ENCODE measurements around the gene TMEM181.

TMEM181 gene

DNA sequence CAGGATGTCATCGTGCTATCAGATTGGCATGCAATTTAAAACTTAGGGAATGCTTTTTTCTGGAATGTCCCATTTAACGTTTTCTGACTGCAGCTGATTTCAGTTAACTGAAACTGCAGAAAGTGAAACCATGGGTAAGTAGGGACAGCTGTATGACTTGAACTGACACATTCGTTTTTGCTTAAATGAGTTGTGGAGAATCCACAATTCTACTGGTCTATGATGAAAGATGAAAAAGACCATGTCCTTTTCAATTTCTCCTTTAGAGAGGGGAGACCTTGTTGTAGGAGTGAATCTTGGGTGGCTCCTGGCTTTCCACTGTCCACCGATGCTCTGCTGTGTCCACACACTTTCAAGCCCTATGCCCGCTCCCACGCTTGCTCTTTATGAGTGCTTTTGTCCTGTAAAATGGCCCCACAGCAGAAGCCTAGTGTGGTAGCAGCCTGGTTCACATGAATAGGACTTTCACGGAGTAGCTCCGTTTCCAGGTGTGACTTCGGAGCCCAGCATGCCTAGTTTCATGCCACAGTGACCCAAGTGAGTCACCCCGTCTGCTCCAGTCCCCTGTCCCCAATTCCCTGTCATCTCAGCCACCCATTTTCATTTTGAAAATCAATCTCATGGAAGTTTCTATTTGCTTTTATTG, 62.8 kb downstream of the TMEM181 start:
- H3K36me3 ChIP-seq (ENCODE audit: control insufficient read depth, insufficient read depth, low read length) = peaks cover 78% of the 10 kb centered on the region
- 93 to 96% methylated on average over 10 of the region's 10 CpGs for WGBS, 2 experiments (ENCODE audit: insufficient coverage in 2 of 2)
- no peak overlapping the region for H3K4me3 ChIP-seq (ENCODE audit: extremely low read depth, insufficient read depth, low read length, poor library complexity, severe bottlenecking)
- H3K27ac ChIP-seq (ENCODE audit: low read depth, low read length, severe bottlenecking) = no peak overlapping the region
- H3K4me1 ChIP-seq (ENCODE audit: control insufficient read depth, insufficient read depth, low read length, poor library complexity, severe bottlenecking) = no peaks in the 10 kb centered on the region
- peaks cover 3% of the 10 kb centered on the region for H3K9me3 ChIP-seq (ENCODE audit: control insufficient read depth, low read length)

DNA sequence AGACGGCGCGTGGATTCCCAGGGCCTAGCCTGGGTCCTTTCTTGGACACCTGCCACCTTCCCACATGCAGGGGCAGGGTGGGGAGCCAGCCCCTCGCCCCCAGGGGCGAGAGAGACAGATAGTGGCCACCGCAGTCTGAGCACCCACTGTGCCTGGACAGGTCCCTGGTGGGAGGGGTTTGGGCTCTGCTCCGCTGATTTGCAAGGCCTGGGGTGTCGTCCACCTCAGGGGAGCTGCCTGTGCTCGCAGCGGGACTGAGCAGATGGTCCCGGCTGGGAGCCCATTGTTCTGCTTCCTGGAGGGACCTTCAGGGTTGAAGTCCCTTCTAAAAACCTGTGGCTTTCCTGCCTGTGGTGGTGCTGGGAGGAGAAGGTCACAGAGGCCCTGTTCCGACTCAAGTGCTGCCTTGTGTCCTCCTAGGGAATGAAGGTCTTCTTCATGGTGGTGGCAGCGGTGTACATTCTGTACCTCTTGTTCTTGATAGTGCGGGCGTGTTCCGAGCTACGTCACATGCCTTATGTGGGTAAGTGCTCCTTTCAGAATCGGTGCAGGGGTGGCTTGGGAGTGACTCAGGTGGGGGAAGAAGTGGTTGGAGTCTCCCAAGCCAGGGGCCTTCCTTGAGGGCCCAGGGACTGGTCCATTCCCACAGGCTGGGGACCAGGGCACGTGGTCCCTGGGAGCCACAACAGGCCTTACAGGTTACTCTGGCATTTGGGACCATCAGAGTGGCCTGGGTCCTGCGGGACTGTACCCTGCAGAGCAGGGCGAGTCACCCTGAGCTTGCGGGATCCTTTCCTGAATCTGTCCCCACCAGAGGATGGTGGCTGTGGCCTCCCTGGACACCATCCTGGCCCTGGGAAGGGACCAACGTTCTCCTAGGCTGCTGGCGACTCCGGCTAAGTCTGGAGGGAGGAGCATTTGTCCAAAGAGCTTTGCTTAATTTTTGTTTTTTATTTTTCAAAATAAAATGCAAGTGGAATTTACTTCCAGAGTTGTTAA, 65.1 kb downstream of the TMEM181 start:
- Histone ChIP-seq H3K36me3 (ENCODE audit: control insufficient read depth, insufficient read depth, low read length) (peaks cover 89% of the 10 kb centered on the region), H3K4me1 (ENCODE audit: control insufficient read depth, insufficient read depth, low read length, poor library complexity, severe bottlenecking) (no peaks in the 10 kb centered on the region), H3K9me3 (ENCODE audit: control insufficient read depth, low read length) (no peaks in the 10 kb centered on the region), H3K4me3 (ENCODE audit: extremely low read depth, insufficient read depth, low read length, poor library complexity, severe bottlenecking) (no peak overlapping the region), H3K27ac (ENCODE audit: low read depth, low read length, severe bottlenecking) (no peak overlapping the region)
- 95 to 96% methylated on average over 19 to 22 of the region's 25 CpGs for WGBS, 2 experiments (ENCODE audit: insufficient coverage in 2 of 2)

DNA sequence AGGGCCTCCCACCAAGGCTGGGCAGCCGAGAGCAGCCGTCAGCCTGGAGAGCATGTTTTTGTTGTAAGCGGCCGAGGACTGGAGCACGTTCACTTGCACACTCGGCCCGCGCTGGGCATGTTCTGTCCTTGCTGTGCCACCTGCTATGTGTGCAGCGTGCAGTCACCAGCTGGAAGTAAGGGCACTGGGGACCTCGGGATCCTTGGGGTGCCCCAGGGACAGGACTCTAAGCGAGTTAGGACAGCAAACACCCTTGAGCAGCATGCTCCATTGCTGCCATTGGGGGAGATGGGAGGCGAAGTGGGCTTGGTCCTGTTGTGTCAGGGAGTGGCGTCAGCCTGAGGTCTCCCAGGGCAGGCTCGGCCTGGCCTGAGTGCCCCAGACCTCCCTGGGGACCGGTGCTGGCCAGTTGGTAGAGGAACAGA, 66.0 kb downstream of the TMEM181 start:
- Histone ChIP-seq H3K27ac (ENCODE audit: low read depth, low read length, severe bottlenecking) (no peak overlapping the region), H3K4me1 (ENCODE audit: control insufficient read depth, insufficient read depth, low read length, poor library complexity, severe bottlenecking) (no peaks in the 10 kb centered on the region), H3K4me3 (ENCODE audit: extremely low read depth, insufficient read depth, low read length, poor library complexity, severe bottlenecking) (no peak overlapping the region), H3K9me3 (ENCODE audit: control insufficient read depth, low read length) (no peaks in the 10 kb centered on the region), H3K36me3 (ENCODE audit: control insufficient read depth, insufficient read depth, low read length) (peaks cover 89% of the 10 kb centered on the region)
- WGBS, 2 experiments (ENCODE audit: insufficient coverage in 2 of 2) = 91 to 96% methylated on average over 14 to 15 of the region's 15 CpGs

DNA sequence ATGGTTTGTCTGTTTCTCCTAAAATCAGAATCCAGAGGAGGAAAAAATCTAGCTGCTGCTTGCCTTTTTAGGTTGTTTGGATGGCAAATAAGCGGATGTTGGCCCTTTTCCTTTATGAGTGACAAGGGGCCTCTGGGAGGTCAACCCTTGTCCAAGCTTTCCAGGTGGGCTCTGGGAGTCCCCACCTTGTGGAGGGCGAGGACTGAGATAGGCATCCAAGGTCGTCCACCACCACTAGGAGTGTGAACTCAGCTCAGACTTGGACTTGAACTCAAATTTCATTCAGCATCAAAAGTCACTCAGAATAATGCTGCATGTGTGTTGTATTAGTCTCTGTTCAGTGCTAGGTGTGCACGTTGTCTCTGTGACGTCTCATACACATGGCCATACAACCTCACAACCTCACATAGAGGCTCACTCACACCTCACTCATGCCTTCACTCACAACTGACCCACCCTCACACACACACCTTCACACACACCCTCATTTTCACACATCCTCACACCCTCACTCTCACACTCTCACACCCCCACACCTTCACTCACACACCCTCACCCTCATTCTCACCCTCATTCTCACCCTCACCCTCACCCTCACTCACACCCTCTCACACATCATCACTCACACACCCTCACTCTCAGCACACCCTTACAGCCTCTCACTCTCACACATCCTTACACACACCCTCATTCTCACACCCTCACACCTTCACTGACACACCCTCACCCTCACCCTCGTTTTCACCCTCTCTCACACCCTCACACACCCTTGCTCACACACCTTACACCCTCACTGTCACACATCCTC, 66.7 kb downstream of the TMEM181 start:
- 83 to 91% methylated on average over 4 to 5 of the region's 6 CpGs for WGBS, 2 experiments (ENCODE audit: insufficient coverage in 2 of 2)
- no peak overlapping the region for H3K27ac ChIP-seq (ENCODE audit: low read depth, low read length, severe bottlenecking)
- peaks cover 2% of the 10 kb centered on the region for H3K4me1 ChIP-seq (ENCODE audit: control insufficient read depth, insufficient read depth, low read length, poor library complexity, severe bottlenecking)
- no peaks in the 10 kb centered on the region for H3K9me3 ChIP-seq (ENCODE audit: control insufficient read depth, low read length)
- peaks cover 87% of the 10 kb centered on the region for H3K36me3 ChIP-seq (ENCODE audit: control insufficient read depth, insufficient read depth, low read length)
- H3K4me3 ChIP-seq (ENCODE audit: extremely low read depth, insufficient read depth, low read length, poor library complexity, severe bottlenecking) = no peak overlapping the region

DNA sequence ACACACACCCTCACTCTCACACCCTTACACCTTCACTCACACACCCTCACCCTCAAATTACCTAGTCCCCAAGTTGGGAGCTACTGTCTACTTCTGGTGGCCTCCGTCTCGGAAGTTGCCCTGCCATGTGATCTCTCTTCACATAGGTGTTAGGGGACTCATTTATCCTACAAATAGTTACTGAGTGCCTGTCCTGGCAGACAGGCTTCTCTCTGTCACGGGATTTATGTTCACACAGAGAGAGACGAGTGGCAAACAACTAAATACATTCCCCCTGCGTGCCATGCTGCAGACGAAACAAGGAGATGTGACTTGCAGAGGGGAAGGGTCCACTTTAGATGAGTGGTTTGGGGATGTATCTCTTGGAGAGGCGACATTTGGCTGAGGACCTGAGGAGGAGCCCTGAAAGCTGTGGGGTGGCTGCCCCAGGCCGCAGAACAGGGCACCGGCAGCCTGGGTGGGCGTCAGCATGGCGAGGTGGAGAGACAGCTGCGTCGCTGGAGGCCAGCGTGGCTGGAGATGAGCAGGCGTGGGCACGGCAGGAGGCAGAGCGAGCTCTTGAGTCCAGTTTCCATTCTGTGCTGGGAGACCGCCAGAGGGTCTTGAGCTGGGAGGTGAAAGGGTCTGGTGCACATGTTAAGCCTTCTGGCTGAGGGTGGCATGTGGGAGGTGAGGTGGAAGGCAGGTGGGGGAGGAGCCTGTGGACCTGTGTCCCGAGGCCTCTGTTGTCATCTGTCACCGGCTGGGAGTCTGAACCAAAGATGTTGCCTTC, 67.5 kb downstream of the TMEM181 start:
- WGBS, 2 experiments (ENCODE audit: insufficient coverage in 2 of 2) = 88 to 95% methylated on average over 15 to 16 of the region's 20 CpGs
- Histone ChIP-seq H3K36me3 (ENCODE audit: control insufficient read depth, insufficient read depth, low read length) (peaks cover 84% of the 10 kb centered on the region), H3K4me1 (ENCODE audit: control insufficient read depth, insufficient read depth, low read length, poor library complexity, severe bottlenecking) (peaks cover 10% of the 10 kb centered on the region), H3K9me3 (ENCODE audit: control insufficient read depth, low read length) (no peaks in the 10 kb centered on the region), H3K27ac (ENCODE audit: low read depth, low read length, severe bottlenecking) (no peak overlapping the region), H3K4me3 (ENCODE audit: extremely low read depth, insufficient read depth, low read length, poor library complexity, severe bottlenecking) (no peak overlapping the region)

- 93 to 95% methylated on average over 9 of the region's 9 CpGs for WGBS, 2 experiments (ENCODE audit: insufficient coverage in 2 of 2)
- peaks cover 80% of the 10 kb centered on the region for H3K36me3 ChIP-seq (ENCODE audit: control insufficient read depth, insufficient read depth, low read length)
- peaks cover 11% of the 10 kb centered on the region for H3K4me1 ChIP-seq (ENCODE audit: control insufficient read depth, insufficient read depth, low read length, poor library complexity, severe bottlenecking)
- no peaks in the 10 kb centered on the region for H3K9me3 ChIP-seq (ENCODE audit: control insufficient read depth, low read length)
- no peak overlapping the region for H3K27ac ChIP-seq (ENCODE audit: low read depth, low read length, severe bottlenecking)
- H3K4me3 ChIP-seq (ENCODE audit: extremely low read depth, insufficient read depth, low read length, poor library complexity, severe bottlenecking) = no peak overlapping the region
Measured at GRCh38 chr6:158627940-158628211, 68.0 kb downstream of the TMEM181 start.

DNA sequence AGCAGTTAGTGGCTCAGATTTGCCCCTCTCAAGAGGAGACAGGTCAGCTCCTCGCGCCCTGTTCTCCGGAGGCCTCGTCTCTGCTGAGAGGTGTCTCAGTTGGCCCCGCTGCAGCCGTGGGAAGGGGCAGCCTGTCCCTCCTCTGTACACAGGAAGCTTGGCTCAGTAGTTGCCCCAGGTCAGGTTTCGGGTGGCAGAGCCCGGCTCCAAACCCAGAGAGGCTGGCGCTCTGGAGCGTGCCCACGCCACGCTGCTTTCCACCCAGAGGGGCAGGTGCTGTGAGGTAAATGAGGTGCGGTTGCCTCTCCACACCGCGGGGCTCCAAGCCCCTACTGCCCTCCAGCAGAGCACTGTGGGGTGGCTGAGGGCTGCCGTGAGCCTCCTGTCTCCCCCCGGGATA, 68.7 kb downstream of the TMEM181 start:
- 92 to 94% methylated on average over 9 to 11 of the region's 17 CpGs for WGBS, 2 experiments (ENCODE audit: insufficient coverage in 2 of 2)
- H3K27ac ChIP-seq (ENCODE audit: low read depth, low read length, severe bottlenecking) = no peak overlapping the region
- H3K4me1 ChIP-seq (ENCODE audit: control insufficient read depth, insufficient read depth, low read length, poor library complexity, severe bottlenecking) = peaks cover 11% of the 10 kb centered on the region
- H3K9me3 ChIP-seq (ENCODE audit: control insufficient read depth, low read length) = no peaks in the 10 kb centered on the region
- peaks cover 82% of the 10 kb centered on the region for H3K36me3 ChIP-seq (ENCODE audit: control insufficient read depth, insufficient read depth, low read length)
- H3K4me3 ChIP-seq (ENCODE audit: extremely low read depth, insufficient read depth, low read length, poor library complexity, severe bottlenecking) = no peak overlapping the region

DNA sequence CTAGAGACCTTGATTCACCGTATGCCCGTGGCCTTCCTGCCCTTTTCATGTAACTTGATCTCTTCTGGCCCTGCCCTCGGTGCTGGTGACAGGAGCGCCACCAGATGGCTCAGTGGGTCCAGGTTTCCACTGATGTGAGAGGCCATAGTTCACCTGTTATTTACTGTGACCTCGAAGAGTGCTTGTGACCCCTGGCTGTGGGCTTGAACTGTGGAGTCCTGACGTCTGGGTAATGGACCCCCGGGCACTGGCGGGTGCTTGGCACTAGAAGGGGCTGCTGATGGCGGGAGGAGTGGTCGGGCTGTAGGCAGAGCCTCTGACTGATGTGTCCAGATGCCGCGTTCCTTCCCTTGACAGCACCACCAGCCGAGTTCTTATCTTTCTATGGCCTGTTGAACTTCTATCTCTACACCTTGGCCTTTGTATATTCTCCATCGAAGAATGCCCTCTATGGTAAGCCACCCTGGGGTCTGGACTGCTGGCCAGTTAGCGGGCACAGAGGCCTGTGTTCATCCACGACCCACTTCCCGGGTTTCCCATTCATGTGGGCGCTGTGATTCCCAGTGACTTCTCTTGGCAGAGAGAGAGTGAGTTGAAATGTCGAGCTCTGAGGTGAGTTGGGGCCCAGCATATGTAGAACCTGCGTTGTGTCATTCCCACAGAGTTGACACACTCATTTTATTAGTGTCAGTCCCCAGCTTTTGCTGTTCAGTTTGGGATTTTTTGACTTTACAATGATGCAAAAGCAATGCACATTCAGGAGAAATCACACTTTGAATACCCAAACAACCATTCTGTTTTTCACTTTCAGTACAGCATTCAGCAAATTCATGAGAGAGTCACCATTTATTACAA, 69.7 kb downstream of the TMEM181 start:
- Histone ChIP-seq H3K4me3 (ENCODE audit: extremely low read depth, insufficient read depth, low read length, poor library complexity, severe bottlenecking) (no peak overlapping the region), H3K36me3 (ENCODE audit: control insufficient read depth, insufficient read depth, low read length) (peaks cover 75% of the 10 kb centered on the region), H3K27ac (ENCODE audit: low read depth, low read length, severe bottlenecking) (no peak overlapping the region), H3K9me3 (ENCODE audit: control insufficient read depth, low read length) (no peaks in the 10 kb centered on the region), H3K4me1 (ENCODE audit: control insufficient read depth, insufficient read depth, low read length, poor library complexity, severe bottlenecking) (peaks cover 11% of the 10 kb centered on the region)
- WGBS, 2 experiments (ENCODE audit: insufficient coverage in 2 of 2) = 90 to 93% methylated on average over 14 to 20 of the region's 20 CpGs

GRCh38 chr6:158630938-158631616, 71.2 kb downstream of the TMEM181 start:
- H3K4me1 ChIP-seq (ENCODE audit: control insufficient read depth, insufficient read depth, low read length, poor library complexity, severe bottlenecking) = peaks cover 11% of the 10 kb centered on the region
- H3K27ac ChIP-seq (ENCODE audit: low read depth, low read length, severe bottlenecking) = no peak overlapping the region
- H3K4me3 ChIP-seq (ENCODE audit: extremely low read depth, insufficient read depth, low read length, poor library complexity, severe bottlenecking) = no peak overlapping the region
- H3K36me3 ChIP-seq (ENCODE audit: control insufficient read depth, insufficient read depth, low read length) = peaks cover 71% of the 10 kb centered on the region
- WGBS, 2 experiments (ENCODE audit: insufficient coverage in 2 of 2) = 95% methylated on average over 14 to 19 of the region's 19 CpGs
- H3K9me3 ChIP-seq (ENCODE audit: control insufficient read depth, low read length) = no peaks in the 10 kb centered on the region

Measured in mesodermal cell (in vitro differentiated cells).